ENCODE results near the gene FLVCR2. TPM values are rescaled to one million over a fixed set of nuclear protein-coding genes. Genes with fewer than 3 reads are reported as not detected.

The FLVCR2 gene
- total RNA-seq, 1 experiment from 2014 or later, result 12.4 TPM

DNA sequence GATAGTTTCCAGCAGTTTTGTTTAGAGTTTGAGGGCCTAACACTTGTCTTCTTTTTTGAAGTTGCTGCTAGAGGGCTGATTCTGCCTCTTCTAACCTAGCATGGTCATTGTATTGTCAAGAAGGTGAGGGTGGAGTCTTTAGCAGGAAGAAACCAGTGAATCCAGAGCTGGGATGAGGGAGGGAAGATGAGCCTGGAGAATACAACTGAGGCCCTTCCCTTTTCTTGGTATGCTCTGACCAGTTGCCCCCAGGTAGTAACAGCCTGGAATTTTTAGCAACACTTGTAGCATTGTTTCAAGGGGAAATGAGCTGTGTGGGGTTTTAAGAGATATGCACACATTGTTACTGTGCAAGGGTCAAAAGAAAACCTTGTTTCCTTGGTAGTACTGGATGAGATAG lies 9.0 kb downstream of the FLVCR2 start:
- Histone ChIP-seq H3K27ac (no peak overlapping the region), H3K79me2 (ENCODE audit: low read depth) (no peaks in the 10 kb centered on the region), H3K36me3 (ENCODE audit: low read depth) (no peaks in the 10 kb centered on the region), H2AFZ (no peak overlapping the region), H3K9me3 (ENCODE audit: insufficient read depth, low read depth) (peaks cover 5% of the 10 kb centered on the region), H3K4me2 (no peak overlapping the region), H3K4me1 (replicated peaks; ENCODE audit: insufficient read depth) (0 out of 2 replicates have a peak, but pooled peaks cover 3% of the 10 kb centered on the region), H4K20me1 (ENCODE audit: insufficient read depth) (no peaks in the 10 kb centered on the region), H3F3A (ENCODE audit: insufficient read depth, low read depth) (no peaks in the 10 kb centered on the region), H3K27me3 (ENCODE audit: insufficient read depth, low read depth) (no peaks in the 10 kb centered on the region), H3K9me2 (ENCODE audit: insufficient read depth) (no peaks in the 10 kb centered on the region), H3K4me3 (no peak overlapping the region)
- CTCF ChIA-PET, result no interaction called here
- intact Hi-C loops (cut with micrococcal nuclease; ENCODE audit: unreplicated experiment), result no loop called here
- no peak for DNase-seq
- TF ChIP-seq, protein P1, sequence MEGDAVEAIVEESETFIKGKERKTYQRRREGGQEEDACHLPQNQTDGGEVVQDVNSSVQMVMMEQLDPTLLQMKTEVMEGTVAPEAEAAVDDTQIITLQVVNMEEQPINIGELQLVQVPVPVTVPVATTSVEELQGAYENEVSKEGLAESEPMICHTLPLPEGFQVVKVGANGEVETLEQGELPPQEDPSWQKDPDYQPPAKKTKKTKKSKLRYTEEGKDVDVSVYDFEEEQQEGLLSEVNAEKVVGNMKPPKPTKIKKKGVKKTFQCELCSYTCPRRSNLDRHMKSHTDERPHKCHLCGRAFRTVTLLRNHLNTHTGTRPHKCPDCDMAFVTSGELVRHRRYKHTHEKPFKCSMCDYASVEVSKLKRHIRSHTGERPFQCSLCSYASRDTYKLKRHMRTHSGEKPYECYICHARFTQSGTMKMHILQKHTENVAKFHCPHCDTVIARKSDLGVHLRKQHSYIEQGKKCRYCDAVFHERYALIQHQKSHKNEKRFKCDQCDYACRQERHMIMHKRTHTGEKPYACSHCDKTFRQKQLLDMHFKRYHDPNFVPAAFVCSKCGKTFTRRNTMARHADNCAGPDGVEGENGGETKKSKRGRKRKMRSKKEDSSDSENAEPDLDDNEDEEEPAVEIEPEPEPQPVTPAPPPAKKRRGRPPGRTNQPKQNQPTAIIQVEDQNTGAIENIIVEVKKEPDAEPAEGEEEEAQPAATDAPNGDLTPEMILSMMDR (conservative IDR thresholded peaks at IDR 0.05), result no peak
- TF ChIP-seq EZH2 (IDR thresholded peaks at IDR 0.05; ENCODE audit: low read depth), result no peak
- POLR2A ChIA-PET (ENCODE audit: unreplicated experiment), result no interaction called here
- BruUV-seq (replicated peaks), result no TSS peak

DNA sequence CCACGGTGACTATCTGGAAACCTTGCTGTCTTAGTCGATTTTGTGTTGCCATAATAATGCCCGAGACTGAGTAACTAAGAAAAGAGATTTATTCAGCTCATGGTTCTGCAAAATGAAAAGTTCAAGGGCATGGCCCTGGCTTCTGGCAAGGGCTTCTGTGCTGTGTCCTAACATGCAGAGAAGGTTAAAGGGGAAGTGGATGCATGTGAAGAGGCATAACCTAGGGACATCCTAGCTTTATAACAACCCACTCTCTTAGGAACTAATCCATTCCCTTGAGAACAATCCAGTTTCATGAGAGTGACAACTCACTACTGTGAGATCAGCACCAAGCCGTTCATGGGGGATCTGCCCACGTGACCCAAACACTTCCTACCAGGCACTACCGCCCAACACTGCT lies 11.5 kb downstream of the FLVCR2 start:
- peaks cover 11% of the 10 kb centered on the region for H3K9me3 ChIP-seq (ENCODE audit: insufficient read depth, low read depth)
- H3F3A ChIP-seq (ENCODE audit: insufficient read depth, low read depth), result no peaks in the 10 kb centered on the region
- BruUV-seq (replicated peaks), result no TSS peak
- H3K4me2 ChIP-seq, result no peak overlapping the region
- ChIA-PET POLR2A (ENCODE audit: unreplicated experiment) (no interaction called here), CTCF (no interaction called here)
- no peaks in the 10 kb centered on the region for H3K79me2 ChIP-seq (ENCODE audit: low read depth)
- no peaks in the 10 kb centered on the region for H4K20me1 ChIP-seq (ENCODE audit: insufficient read depth)
- H3K36me3 ChIP-seq (ENCODE audit: low read depth), result no peaks in the 10 kb centered on the region
- intact Hi-C loops (cut with micrococcal nuclease; ENCODE audit: unreplicated experiment), result no loop called here
- no peaks in the 10 kb centered on the region for H3K27me3 ChIP-seq (ENCODE audit: insufficient read depth, low read depth)
- DNase-seq, result no peak
- no peaks in the 10 kb centered on the region for H3K4me1 ChIP-seq (replicated peaks; ENCODE audit: insufficient read depth)
- H3K9me2 ChIP-seq (ENCODE audit: insufficient read depth), result no peaks in the 10 kb centered on the region
- H3K4me3 ChIP-seq, result no peak overlapping the region
- no peak overlapping the region for H2AFZ ChIP-seq
- TF ChIP-seq EZH2 (IDR thresholded peaks at IDR 0.05; ENCODE audit: low read depth), result no peak
- TF ChIP-seq, protein P1 (conservative IDR thresholded peaks at IDR 0.05), result no peak
- H3K27ac ChIP-seq, result no peak overlapping the region

DNA sequence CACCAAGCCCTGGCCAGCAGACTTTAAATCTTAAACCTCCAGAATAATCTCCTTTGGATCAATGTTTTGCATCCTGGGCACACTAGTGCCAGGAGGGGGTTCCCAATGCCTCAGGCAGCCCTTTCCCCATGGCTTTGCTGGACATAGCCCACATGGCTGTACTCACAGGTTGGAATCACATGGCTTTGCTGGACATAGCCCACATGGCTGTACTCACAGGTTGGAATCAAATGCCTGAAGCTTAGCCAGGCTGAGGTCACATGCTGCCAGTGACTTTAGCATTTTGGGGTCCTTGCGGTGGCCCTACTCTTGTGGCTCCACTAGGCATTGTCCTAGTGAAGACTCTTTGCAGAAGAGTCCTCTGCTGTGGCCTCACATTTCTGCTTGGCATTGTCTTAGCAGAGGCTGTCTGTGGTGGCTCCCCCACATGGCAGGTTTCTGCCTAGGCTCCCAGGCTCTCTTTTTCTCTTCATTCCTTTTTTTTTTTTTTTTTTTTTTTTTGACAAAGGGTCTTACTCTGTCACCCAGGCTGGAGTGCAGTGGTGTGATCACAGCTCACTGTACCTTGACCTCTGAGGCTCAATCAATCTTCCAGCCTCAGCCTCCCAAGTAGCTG lies 13.0 kb downstream of the FLVCR2 start:
- POLR2A ChIA-PET (ENCODE audit: unreplicated experiment), result interaction anchor here (0.7 kb wide), 1 partner anchor 541 kb away, joined by 4 read pairs; no protein-coding TSS in a partner anchor
- Histone ChIP-seq H3K27me3 (ENCODE audit: insufficient read depth, low read depth) (no peaks in the 10 kb centered on the region), H3K9me3 (ENCODE audit: insufficient read depth, low read depth) (peaks cover 11% of the 10 kb centered on the region), H3K27ac (no peak overlapping the region), H3F3A (ENCODE audit: insufficient read depth, low read depth) (no peaks in the 10 kb centered on the region), H4K20me1 (ENCODE audit: insufficient read depth) (no peaks in the 10 kb centered on the region), H3K9me2 (ENCODE audit: insufficient read depth) (no peaks in the 10 kb centered on the region), H3K36me3 (ENCODE audit: low read depth) (no peaks in the 10 kb centered on the region), H3K4me3 (no peak overlapping the region), H3K4me1 (replicated peaks; ENCODE audit: insufficient read depth) (no peaks in the 10 kb centered on the region), H2AFZ (no peak overlapping the region), H3K4me2 (no peak overlapping the region), H3K79me2 (ENCODE audit: low read depth) (no peaks in the 10 kb centered on the region)
- intact Hi-C loops (cut with micrococcal nuclease; ENCODE audit: unreplicated experiment), result no loop called here
- CTCF ChIA-PET, result no interaction called here
- DNase-seq, result no peak
- TF ChIP-seq, protein P1 (conservative IDR thresholded peaks at IDR 0.05), result no peak; the same call in 1 of the 2 replicates
- no peak for TF ChIP-seq EZH2 (IDR thresholded peaks at IDR 0.05; ENCODE audit: low read depth)
- no TSS peak for BruUV-seq (replicated peaks)

All from PC-9 (cell line).